Body of pancreas (tissue), 4 donors: ENCODE measurements around the gene KRTAP10-8. TPM values are rescaled to one million over a fixed set of nuclear protein-coding genes. Genes with fewer than 3 reads are reported as not detected.
A peak's percentile ranks its signal among the peaks of the same experiment; 100 is the strongest.

ENCODE experiments used
- ATAC-seq: fragments of 150-250 bp; one replicate; pipeline ENCODE4 v1.9.1; 2016
- DNase-seq, 4 donors: peaks; one replicate each; pipeline ENCODE4 v3.0.0-alpha.2; 2019
- H3K27ac ChIP-seq, 4 donors: fragments of 200-600 bp; sonication (generic); 1 replicate in 3 of 4; 2 replicates in 1 of 4; pipeline versions ENCODE4 v1.5.1 to v1.6.1; 2016 to 2019; ENCODE audit warnings: mild to moderate bottlenecking in 1 of 4, mixed read lengths in 1 of 4, moderate library complexity in 1 of 4
- H3K27me3 ChIP-seq, 2 donors: fragments of 200-600 bp; sonication (generic); one replicate each; pipeline ENCODE4 v1.6.0; 2016; ENCODE audit warnings: mild to moderate bottlenecking in 1 of 2
- H3K36me3 ChIP-seq, 2 donors: fragments of 200-600 bp; sonication (generic); replicated peaks in 1 of 2; 2 replicates each; pipeline ENCODE4 v1.5.1; 2016; ENCODE audit warnings: low read depth in 2 of 2; ENCODE audit not compliant: insufficient read depth in 1 of 2
- H3K4me1 ChIP-seq: fragments of 200-600 bp; sonication (generic); one replicate; pipeline ENCODE4 v1.6.0; 2016
- H3K4me3 ChIP-seq, 2 donors: fragments of 200-600 bp; sonication (generic); 1 replicate in 1 of 2; 2 replicates in 1 of 2; pipeline ENCODE4 v1.5.1; 2016 to 2019
- H3K9me3 ChIP-seq, 3 donors: fragments of 200-600 bp; sonication (generic); 1 replicate in 2 of 3; 2 replicates in 1 of 3; pipeline ENCODE4 v1.5.1; 2016
- CTCF ChIP-seq, 7 experiments: fragments of 450-650 bp in 4 of 7; fragments of 200-600 bp in 3 of 7; sonication (generic) in 3 of 7; IDR thresholded peaks; one replicate each; pipeline ENCODE4 v1.5.1; 2016 to 2019; ENCODE audit warnings: antibody characterized with exemption in 7 of 7
- POLR2A ChIP-seq, 3 donors: fragments of 450-650 bp; IDR thresholded peaks; one replicate each; pipeline ENCODE4 v1.6.1; 2016; ENCODE audit warnings: antibody characterized with exemption in 3 of 3, mild to moderate bottlenecking in 2 of 3
- WGBS, 2 donors: methylation state at CpG; one replicate each; pipeline ENCODE4 v1.1.5; 2017; 5-methylcytosine and 5-hydroxymethylcytosine counted together
- intact Hi-C: fragments of 100-400 bp; cut with DNase I; formaldehyde crosslinking; loops from one replicate; pipeline ENCODE4 v1.15.1; 2023
- total RNA-seq, 2 donors: library from RNA; depleted of rRNA; stranded (reverse); fragments of >200 nt; gene quantifications; one replicate each; pipeline ENCODE4 v1.1.0, GENCODE V29; 2016

Gene KRTAP10-8
- total RNA-seq, 2 donors from 2014 or later, result not detected

GRCh38 chr21:44650973-44651675, 39.2 kb downstream of the KRTAP10-8 start:
- peaks cover 0 to 2% (median 0%) of the 10 kb centered on the region in 3 donors for H3K9me3 ChIP-seq
- no peaks in the 10 kb centered on the region for H3K4me1 ChIP-seq
- H3K36me3 ChIP-seq, result no peaks in the 10 kb centered on the region
- H3K27me3 ChIP-seq, result no peaks in the 10 kb centered on the region
- intact Hi-C loops, result no loop called here
- no peak for ATAC-seq
- TF ChIP-seq POLR2A (IDR thresholded peaks at IDR 0.05) (no peak), CTCF (IDR thresholded peaks at IDR 0.05) (no peak)
- 73 to 76% methylated on average over 10 to 12 of the region's 12 CpGs for WGBS, 2 donors
- DNase-seq, result no peak
- H3K4me3 ChIP-seq, result no peak overlapping the region
- H3K27ac ChIP-seq, result no peak overlapping the region

- ATAC-seq, result no peak
- Histone ChIP-seq H3K4me3 (no peak overlapping the region), H3K9me3 (peaks cover 0 to 6% (median 0%) of the 10 kb centered on the region in 3 donors), H3K36me3 (no peaks in the 10 kb centered on the region), H3K27me3 (no peaks in the 10 kb centered on the region), H3K27ac (no peak overlapping the region), H3K4me1 (no peaks in the 10 kb centered on the region)
- no peak for DNase-seq
- WGBS, 2 donors, result 59 to 66% methylated on average over 14 of the region's 14 CpGs
- no peak for TF ChIP-seq CTCF (IDR thresholded peaks at IDR 0.05)
- TF ChIP-seq POLR2A (IDR thresholded peaks at IDR 0.05), result no peak
- intact Hi-C loops, result no loop called here
These were observed 41.2 kb downstream of the KRTAP10-8 start for GRCh38 chr21:44653123-44653522.

GRCh38 chr21:44653656-44654575, 42.0 kb downstream of the KRTAP10-8 start:
- H3K27ac ChIP-seq, result no peak overlapping the region
- H3K4me3 ChIP-seq, result no peak overlapping the region
- intact Hi-C loops, result no loop called here
- TF ChIP-seq CTCF (IDR thresholded peaks at IDR 0.05) (no peak), POLR2A (IDR thresholded peaks at IDR 0.05) (no peak)
- no peaks in the 10 kb centered on the region for H3K4me1 ChIP-seq
- H3K36me3 ChIP-seq, result no peaks in the 10 kb centered on the region
- WGBS, 2 donors, result 65 to 77% methylated on average over 15 to 17 of the region's 17 CpGs
- H3K9me3 ChIP-seq, result peaks cover 0 to 6% (median 0%) of the 10 kb centered on the region in 3 donors
- DNase-seq (peak in 1 of 4 donors; percentile 14), ATAC-seq (no peak)
- no peaks in the 10 kb centered on the region for H3K27me3 ChIP-seq

- Histone ChIP-seq H3K27me3 (no peaks in the 10 kb centered on the region), H3K4me3 (no peak within 1 kb of the TSS), H3K27ac (no peak within 1 kb of the TSS), H3K9me3 (peaks cover 0 to 6% (median 0%) of the 10 kb centered on the region in 3 donors), H3K4me1 (no peaks in the 10 kb centered on the region), H3K36me3 (no peaks in the 10 kb centered on the region)
- no peak for TF ChIP-seq CTCF (IDR thresholded peaks at IDR 0.05)
- TF ChIP-seq POLR2A (IDR thresholded peaks at IDR 0.05), result no peak
- intact Hi-C loops, result no loop called here
- DNase-seq, result no peak
- no peak for ATAC-seq
- WGBS, 2 donors, result 45 to 51% methylated on average over 7 to 8 of the region's 9 CpGs
These were observed 42.8 kb downstream of the KRTAP10-8 start, which contains the start of gene KRTAP12-4 for GRCh38 chr21:44654576-44655175. Gene KRTAP12-4 (minus strand): TSS chr21:44654659. CDS start chr21:44654614, 45 bp downstream.
